ENCODE data around the gene FYTTD1. TPM values are rescaled to one million over a fixed set of nuclear protein-coding genes. Genes with fewer than 3 reads are reported as not detected.

Gene FYTTD1
- total RNA-seq, 2 experiments from 2014 or later, result 75.8 to 78.2 TPM

DNA sequence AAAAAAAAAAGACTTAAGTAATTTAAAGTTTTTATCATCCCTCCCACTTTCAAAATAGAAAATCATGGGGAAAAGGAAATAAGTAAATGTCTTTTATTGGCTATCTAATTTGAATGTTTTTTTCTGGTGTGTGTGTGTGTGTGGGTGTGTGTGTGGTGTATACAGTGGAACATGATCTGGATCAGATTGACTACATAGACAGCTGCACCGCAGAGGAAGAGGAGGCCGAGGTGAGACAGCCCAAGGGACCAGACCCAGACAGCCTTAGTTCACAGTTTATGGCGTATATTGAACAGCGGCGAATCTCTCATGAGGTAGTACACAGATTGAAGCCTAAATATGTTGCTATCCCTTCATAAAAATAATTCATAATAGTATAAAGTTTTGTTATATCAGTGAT lies 85.8 kb downstream of the FYTTD1 start:
- no peaks in the 10 kb centered on the region for H3K9me3 ChIP-seq (ENCODE audit: control insufficient read depth in 1 of 2, insufficient read depth in 1 of 2, low read length in 2 of 2)
- Mint-ChIP-seq H3K27me3 (no peaks in the 10 kb centered on the region), H3K36me3 (ENCODE audit: low read depth) (peaks cover 75% of the 10 kb centered on the region), H3K4me1 (ENCODE audit: low read depth) (no peaks in the 10 kb centered on the region), H3K4me3 (no peak overlapping the region), H3K27ac (no peak overlapping the region), H3K9me3 (no peaks in the 10 kb centered on the region)
- H3K27me3 ChIP-seq (ENCODE audit: control insufficient read depth in 1 of 2, insufficient read depth in 2 of 2, low read length in 2 of 2), result no peaks in the 10 kb centered on the region
- ChIA-PET POLR2A (no interaction called here), CTCF (no interaction called here)
- ATAC-seq (ENCODE audit: poor library complexity), result no peak
- DNase-seq, result no peak
- H3K4me1 ChIP-seq (ENCODE audit: insufficient read depth, low read length), result no peaks in the 10 kb centered on the region
- intact Hi-C loops (cut with DNase I, micrococcal nuclease), result no loop called here
- peaks cover 62% of the 10 kb centered on the region for H3K36me3 ChIP-seq (ENCODE audit: insufficient read depth, low read length)
- TF ChIP-seq, protein P1, sequence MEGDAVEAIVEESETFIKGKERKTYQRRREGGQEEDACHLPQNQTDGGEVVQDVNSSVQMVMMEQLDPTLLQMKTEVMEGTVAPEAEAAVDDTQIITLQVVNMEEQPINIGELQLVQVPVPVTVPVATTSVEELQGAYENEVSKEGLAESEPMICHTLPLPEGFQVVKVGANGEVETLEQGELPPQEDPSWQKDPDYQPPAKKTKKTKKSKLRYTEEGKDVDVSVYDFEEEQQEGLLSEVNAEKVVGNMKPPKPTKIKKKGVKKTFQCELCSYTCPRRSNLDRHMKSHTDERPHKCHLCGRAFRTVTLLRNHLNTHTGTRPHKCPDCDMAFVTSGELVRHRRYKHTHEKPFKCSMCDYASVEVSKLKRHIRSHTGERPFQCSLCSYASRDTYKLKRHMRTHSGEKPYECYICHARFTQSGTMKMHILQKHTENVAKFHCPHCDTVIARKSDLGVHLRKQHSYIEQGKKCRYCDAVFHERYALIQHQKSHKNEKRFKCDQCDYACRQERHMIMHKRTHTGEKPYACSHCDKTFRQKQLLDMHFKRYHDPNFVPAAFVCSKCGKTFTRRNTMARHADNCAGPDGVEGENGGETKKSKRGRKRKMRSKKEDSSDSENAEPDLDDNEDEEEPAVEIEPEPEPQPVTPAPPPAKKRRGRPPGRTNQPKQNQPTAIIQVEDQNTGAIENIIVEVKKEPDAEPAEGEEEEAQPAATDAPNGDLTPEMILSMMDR (IDR thresholded peaks at IDR 0.05), result no peak
- H3K4me3 ChIP-seq (ENCODE audit: low read length), result no peak overlapping the region
- no peak overlapping the region for H3K27ac ChIP-seq (ENCODE audit: low read depth in 1 of 2, low read length in 2 of 2)

GRCh38 chr3:197836244-197836643 lies 86.6 kb downstream of the FYTTD1 start:
- Mint-ChIP-seq H3K27me3 (no peaks in the 10 kb centered on the region), H3K36me3 (ENCODE audit: low read depth) (peaks cover 76% of the 10 kb centered on the region), H3K9me3 (no peaks in the 10 kb centered on the region), H3K27ac (no peak overlapping the region), H3K4me1 (ENCODE audit: low read depth) (no peaks in the 10 kb centered on the region), H3K4me3 (no peak overlapping the region)
- POLR2A ChIA-PET, result no interaction called here
- ATAC-seq (ENCODE audit: poor library complexity) (no peak), DNase-seq (no peak)
- Histone ChIP-seq H3K4me3 (ENCODE audit: low read length) (no peak overlapping the region), H3K27ac (ENCODE audit: low read depth in 1 of 2, low read length in 2 of 2) (no peak overlapping the region), H3K27me3 (ENCODE audit: control insufficient read depth in 1 of 2, insufficient read depth in 2 of 2, low read length in 2 of 2) (no peaks in the 10 kb centered on the region), H3K9me3 (ENCODE audit: control insufficient read depth in 1 of 2, insufficient read depth in 1 of 2, low read length in 2 of 2) (no peaks in the 10 kb centered on the region), H3K36me3 (ENCODE audit: insufficient read depth, low read length) (peaks cover 62% of the 10 kb centered on the region), H3K4me1 (ENCODE audit: insufficient read depth, low read length) (no peaks in the 10 kb centered on the region)
- TF ChIP-seq, protein P1 (IDR thresholded peaks at IDR 0.05), result no peak
- intact Hi-C loops (cut with DNase I, micrococcal nuclease), result no loop called here
- CTCF ChIA-PET, result no interaction called here

Other genes starting within 250 kb of the FYTTD1 start
- gene BDH1, start 193.9 kb upstream of the FYTTD1 start, total RNA-seq, result 10 to 100 TPM; 17.7 to 22.2 TPM
- gene RUBCN, start 13.0 kb upstream of the FYTTD1 start, total RNA-seq, result 10 to 100 TPM; 35.3 to 38.9 TPM
- 10 to 100 TPM; 31.5 to 37.6 TPM for gene LRCH3, start 41.4 kb downstream of the FYTTD1 start, total RNA-seq
- 1,000 to 10,000 TPM; 2,199 to 2,238 TPM for gene RPL35A, start 200.3 kb downstream of the FYTTD1 start, total RNA-seq
- gene LMLN, start 210.3 kb downstream of the FYTTD1 start, total RNA-seq, result 1 to 10 TPM; 3.5 to 3.6 TPM

Data from CD4-positive, alpha-beta T cell (primary cell).